ENCODE data around the gene RPH3AL.

DNA sequence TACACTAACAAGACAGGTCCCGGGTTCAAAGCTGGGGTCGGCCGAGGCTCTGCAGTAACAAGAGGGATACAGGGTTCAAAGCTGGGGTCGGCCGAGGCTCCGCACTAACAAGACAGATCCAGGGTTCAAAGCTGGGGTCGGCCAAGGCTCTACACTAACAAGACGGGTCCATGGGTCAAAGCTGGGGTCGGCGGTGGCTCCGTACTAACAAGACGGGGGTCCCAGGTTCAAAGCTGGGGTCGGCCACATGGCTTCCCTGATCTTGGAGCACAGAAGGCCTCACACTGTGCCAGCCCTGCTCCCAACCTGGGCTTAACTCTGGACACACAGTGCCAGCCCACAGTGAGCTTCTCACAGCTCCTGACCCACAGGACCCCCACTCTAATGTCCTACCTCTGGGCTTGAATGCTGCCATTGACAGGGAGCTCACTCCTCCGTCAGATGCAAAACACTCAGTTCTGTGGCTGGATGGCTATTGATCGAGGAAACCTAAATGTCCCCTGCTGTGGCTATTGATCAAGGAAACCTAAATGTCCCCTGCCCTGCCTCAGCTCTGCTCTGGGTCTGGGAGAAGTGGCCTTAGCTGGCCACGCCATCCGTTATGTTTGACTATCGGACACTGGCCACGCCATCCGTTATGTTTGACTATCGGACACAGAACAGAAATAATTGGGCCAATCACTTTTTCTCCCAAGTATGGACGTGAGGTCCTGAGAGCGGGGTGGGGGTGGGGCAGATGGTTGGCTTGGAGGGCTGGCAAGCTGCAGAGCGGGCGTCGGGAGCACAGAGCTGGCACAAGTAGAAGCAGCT, 116.6 kb downstream of the RPH3AL start:
- TF ChIP-seq ZBTB7A (IDR thresholded peaks at IDR 0.05; ENCODE audit: low read depth) = no peak
- TF ChIP-seq EP300 (IDR thresholded peaks at IDR 0.05; ENCODE audit: borderline replicate concordance) = no peak
- no peak for TF ChIP-seq CREB1 (IDR thresholded peaks at IDR 0.05; ENCODE audit: low read depth)
- TF ChIP-seq, protein P1, sequence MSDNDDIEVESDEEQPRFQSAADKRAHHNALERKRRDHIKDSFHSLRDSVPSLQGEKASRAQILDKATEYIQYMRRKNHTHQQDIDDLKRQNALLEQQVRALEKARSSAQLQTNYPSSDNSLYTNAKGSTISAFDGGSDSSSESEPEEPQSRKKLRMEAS (IDR thresholded peaks at IDR 0.05) = no peak
- TF ChIP-seq NFIC (IDR thresholded peaks at IDR 0.05) = no peak
- no peak for TF ChIP-seq EGR1 (IDR thresholded peaks at IDR 0.05)
- no peak for TF ChIP-seq TAF1 (IDR thresholded peaks at IDR 0.05; ENCODE audit: low read depth)
- no peak for TF ChIP-seq TCF12 (IDR thresholded peaks at IDR 0.05; ENCODE audit: low read depth)
- TF ChIP-seq, protein P2, sequence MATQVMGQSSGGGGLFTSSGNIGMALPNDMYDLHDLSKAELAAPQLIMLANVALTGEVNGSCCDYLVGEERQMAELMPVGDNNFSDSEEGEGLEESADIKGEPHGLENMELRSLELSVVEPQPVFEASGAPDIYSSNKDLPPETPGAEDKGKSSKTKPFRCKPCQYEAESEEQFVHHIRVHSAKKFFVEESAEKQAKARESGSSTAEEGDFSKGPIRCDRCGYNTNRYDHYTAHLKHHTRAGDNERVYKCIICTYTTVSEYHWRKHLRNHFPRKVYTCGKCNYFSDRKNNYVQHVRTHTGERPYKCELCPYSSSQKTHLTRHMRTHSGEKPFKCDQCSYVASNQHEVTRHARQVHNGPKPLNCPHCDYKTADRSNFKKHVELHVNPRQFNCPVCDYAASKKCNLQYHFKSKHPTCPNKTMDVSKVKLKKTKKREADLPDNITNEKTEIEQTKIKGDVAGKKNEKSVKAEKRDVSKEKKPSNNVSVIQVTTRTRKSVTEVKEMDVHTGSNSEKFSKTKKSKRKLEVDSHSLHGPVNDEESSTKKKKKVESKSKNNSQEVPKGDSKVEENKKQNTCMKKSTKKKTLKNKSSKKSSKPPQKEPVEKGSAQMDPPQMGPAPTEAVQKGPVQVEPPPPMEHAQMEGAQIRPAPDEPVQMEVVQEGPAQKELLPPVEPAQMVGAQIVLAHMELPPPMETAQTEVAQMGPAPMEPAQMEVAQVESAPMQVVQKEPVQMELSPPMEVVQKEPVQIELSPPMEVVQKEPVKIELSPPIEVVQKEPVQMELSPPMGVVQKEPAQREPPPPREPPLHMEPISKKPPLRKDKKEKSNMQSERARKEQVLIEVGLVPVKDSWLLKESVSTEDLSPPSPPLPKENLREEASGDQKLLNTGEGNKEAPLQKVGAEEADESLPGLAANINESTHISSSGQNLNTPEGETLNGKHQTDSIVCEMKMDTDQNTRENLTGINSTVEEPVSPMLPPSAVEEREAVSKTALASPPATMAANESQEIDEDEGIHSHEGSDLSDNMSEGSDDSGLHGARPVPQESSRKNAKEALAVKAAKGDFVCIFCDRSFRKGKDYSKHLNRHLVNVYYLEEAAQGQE (IDR thresholded peaks at IDR 0.05; ENCODE audit: low read depth) = no peak
- TF ChIP-seq, protein P3, sequence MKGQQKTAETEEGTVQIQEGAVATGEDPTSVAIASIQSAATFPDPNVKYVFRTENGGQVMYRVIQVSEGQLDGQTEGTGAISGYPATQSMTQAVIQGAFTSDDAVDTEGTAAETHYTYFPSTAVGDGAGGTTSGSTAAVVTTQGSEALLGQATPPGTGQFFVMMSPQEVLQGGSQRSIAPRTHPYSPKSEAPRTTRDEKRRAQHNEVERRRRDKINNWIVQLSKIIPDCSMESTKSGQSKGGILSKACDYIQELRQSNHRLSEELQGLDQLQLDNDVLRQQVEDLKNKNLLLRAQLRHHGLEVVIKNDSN (IDR thresholded peaks at IDR 0.05) = no peak
- no peak for TF ChIP-seq RAD21 (IDR thresholded peaks at IDR 0.05; ENCODE audit: low read depth)
- no peak for TF ChIP-seq YY1 (IDR thresholded peaks at IDR 0.05; ENCODE audit: low read depth)

All from Ishikawa (cell line).